Measurements from ENCODE around the gene ANKLE1.

Gene ANKLE1

GRCh38 chr19:17309198-17309964 lies 27.7 kb downstream of the ANKLE1 start, which contains the start of gene DDA1:
Gene DDA1, plus strand, starts transcription at chr19:17309563. Its CDS starts 92 bp downstream, at chr19:17309655.
- DNase-seq, result peak; percentile 100

GRCh38 chr19:17309965-17310461 lies 28.3 kb downstream of the ANKLE1 start:
- no peak for DNase-seq

DNA sequence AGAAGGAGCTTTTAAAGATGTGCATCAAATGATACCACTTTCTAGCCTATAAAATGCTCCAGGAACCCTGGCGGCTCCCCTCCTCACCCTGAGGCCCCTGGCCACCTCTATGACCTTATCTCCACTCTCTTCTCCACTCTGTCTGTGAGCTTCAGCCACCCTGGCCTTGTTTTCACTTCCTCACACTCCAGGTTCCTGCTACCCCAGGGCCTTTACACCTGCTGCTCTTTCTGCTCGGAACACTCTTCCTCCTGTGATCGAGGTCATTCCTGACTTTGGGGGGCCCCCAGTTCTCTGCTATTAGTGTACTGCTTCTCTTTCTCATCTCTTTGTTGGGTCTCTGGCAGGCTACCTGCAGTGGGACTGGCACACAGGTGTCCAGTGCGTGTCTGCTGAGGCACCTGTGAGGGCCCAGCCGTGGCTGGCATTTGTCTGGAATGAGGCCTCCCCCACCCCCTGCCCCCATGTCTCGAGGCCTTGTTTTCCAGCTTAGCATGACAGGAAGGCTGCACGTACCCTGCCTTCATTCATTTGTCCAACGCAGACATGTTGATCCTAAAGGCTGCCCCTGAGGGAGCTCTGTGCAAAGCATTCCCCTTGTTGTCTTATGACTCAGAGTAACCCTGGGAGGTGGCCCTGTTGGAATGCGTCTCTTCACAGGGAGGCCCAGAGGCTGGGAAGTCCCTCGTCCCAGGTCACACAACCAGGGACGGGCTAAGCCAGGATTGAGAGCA lies 29.9 kb downstream of the ANKLE1 start:
- no peak for DNase-seq

GRCh38 chr19:17312189-17313113 lies 30.8 kb downstream of the ANKLE1 start:
- no peak for DNase-seq

- DNase-seq, result no peak
These were observed 32.4 kb downstream of the ANKLE1 start for GRCh38 chr19:17314007-17314593.

DNA sequence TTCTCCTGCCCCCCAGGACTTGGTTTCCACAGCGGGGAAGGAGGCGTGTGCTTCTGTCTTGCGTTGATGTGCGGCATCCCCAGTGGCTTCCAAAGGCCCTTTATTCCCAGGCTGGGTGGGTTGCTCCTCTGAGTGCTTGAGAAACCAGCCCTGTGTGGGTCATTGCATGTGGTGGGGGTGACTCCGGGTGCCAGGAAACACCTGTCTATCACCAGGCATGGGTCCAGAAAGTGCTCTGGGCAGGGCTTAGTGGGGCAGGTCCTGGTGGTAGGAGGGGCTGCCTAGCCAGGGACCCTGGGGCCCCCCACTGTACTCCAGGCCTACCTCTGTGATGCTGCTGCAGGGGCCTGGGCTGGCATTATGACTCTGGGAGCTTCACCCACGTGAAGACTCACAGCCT lies 37.3 kb downstream of the ANKLE1 start:
- no peak for DNase-seq

DNA sequence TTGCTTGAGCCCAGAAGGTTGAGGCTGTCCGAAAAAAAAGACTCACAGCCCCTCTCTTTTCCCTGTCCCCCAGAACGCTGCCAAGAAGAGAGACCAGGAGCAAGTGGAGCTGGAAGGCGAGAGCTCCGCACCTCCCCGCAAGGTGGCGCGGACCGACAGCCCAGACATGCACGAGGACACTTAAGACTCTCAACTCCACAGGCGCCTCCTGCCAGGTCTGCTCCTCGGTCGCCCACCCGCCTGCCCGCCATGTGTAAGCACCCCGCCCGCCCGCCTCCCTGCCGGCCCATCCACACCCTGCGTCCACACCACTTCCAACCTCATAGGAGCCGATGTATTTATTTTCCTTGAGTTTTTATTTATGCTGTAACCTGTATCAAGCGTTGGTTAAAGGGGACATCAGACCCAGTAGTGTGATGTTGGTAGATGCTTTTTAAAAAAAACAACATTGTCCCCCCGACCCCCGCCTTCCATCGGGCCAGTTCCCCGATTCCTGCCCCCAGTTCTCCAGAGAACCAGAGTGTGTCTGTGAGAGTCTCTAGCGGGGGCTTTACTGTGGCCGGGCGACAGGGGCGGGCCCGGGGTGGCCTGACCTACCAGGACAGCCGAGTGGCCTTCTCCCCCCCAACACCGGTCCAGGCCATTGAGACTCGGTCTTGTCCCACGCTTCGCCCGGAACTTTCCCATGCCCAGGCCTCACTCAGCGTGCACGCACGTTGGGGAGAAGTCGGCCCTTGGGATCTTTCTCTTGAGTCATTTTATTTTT lies 38.0 kb downstream of the ANKLE1 start:
- no peak for DNase-seq

DNA sequence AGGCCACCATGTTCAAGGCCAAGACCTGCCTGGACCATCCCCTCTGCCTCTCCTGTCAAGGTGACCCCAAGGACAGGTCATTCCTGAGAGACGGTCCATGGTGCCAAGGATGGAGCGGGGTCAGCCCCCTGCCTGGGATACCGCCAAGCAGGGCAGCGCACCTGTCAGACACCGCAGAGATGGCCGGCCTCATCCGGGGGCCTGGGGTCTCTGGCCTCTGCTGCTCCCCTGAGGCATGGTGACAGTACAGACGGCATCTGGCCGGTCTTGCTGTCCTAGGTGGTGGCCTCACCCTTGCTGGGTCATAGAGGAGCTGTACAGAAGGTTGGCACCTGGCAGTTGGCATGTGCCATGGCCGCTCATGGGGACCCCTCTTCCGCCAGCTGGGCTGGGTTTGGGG lies 38.7 kb downstream of the ANKLE1 start:
- DNase-seq, result no peak

DNA sequence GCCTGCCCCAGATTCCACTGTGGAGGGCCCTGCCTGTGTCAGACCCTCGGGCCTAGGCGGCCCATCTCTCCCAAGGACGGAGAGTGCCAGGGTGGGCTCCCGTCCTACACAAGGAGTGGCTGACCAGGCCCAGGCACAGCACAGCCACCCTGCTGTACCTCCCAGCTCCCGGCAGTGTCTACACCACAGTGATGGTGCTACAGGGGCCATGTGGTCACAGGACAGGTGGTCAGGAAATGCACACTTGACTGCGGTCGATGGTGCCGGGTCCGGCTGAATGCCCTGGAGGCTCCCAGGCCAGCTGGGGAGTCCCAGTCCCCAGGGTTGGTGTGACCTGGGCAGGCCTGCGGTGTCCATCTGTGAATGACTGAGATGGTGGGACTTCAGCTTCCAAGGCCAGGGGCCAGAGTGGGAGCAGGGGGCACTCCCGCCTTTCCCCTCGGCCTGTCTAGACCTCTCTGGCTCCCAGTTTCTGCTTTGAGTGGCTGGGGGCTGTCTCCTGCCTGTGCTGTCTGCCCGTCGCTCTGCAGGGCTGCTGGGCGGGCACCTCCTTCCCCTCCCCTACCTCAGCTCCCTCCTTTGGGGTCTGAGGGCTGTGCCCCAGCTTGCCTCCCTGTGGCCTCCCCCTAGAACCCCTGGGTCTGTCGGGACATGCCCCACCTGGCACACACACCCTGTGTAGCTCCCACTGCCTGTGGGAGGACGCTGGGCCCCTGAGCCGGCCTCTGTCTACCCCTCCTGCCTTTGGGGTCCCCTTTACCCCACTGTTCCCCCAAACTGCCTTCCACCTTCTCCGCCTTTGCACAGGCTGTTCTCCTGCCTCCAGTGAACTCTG lies 40.2 kb downstream of the ANKLE1 start:
- no peak for DNase-seq

- no peak for DNase-seq
These were observed 41.2 kb downstream of the ANKLE1 start for GRCh38 chr19:17322854-17323253.

- DNase-seq, result no peak
These were observed 41.7 kb downstream of the ANKLE1 start for GRCh38 chr19:17323300-17323963.

- DNase-seq, result no peak
These were observed 42.2 kb downstream of the ANKLE1 start for GRCh38 chr19:17323964-17324332.

DNA sequence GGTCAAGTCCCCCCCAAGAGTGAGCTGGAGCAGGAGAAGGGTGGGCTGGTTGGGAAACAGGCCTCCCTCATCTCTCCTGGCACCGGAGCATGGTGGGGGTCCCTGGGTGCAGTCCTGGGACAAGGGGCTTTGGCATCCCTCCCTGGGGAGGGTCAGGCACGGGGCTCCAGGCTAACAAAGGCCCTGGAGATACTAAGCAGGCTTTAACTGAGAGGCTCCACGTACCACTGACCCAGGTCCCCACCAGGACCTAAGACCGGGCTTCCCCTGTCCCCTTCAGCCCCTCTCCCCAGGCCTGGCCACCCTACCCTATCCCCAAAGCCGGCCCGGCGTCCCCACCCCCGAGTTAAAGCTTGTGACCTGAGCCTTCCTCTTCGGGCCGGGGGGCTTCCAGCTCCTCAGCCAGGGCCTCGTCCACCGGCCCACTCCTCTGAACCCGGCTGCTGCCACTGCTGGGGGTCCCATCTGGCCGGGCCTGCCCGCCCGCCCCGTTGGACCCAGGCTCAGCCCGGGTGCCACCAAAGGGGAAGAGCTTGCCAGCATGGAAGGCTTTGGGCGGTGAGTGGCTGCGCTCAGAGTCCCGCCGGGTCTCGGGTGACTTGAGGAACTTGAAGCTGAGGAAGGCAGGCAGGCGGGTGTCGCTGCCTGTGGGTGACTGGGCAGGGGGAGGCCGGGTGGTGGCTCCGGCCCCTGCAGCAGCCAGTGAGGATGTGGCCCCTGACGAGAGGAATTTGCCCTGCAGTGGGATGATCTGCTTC lies 42.8 kb downstream of the ANKLE1 start:
- no peak for DNase-seq

DNA sequence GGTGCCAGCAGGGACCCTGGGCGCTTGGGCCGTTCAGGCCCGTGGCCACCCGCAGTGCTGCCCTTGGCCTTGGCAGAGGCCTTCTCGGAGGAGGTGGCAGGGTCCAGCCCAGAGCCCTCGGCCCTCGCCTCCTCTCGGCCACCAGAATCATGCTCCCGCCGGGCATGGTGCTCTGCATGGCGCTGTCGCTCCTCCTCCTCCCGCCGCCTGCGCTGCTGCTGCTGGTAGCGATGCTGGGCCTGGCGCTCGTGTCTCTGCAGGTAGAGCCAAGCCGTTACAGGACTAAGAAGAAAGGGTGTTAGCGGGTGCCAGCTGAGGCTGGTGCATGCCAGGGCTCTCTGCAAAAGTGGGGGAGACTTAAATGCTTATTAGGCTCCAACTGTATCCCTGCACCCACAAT lies 43.4 kb downstream of the ANKLE1 start:
- no peak for DNase-seq

DNA sequence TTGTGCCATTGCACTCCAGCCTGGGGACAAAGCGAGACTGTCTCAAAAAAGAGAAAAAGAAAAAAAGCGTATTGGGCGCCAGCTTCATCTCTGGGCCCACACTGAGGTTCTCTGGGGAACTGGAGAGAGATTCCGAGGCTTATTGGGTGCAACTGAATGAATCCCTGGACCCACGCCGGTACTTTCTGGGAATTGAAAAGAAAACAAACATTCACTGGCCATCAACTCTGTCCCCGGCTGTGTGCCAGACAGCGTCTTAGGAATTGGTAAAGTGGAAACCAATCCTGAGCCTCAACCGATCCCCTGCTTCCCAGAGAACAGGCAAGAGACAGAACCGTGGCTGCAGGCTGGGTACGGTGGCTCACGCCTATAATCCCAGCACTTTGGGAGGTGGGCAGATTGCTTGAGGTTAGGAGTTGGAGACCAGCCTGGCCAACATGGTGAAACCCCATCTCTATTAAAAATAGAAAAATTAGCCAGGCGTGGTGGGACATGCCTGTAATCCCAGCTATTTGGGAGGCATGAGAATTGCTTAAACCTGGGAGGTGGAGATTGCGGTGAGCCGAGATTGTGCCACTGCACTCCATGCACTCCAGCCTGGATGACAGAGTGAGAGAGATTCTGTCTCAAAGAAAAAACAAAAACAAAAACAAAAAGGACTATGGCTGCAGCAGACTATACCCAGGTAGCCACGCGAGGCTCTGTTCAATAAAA lies 44.3 kb downstream of the ANKLE1 start:
- DNase-seq, result no peak

DNA sequence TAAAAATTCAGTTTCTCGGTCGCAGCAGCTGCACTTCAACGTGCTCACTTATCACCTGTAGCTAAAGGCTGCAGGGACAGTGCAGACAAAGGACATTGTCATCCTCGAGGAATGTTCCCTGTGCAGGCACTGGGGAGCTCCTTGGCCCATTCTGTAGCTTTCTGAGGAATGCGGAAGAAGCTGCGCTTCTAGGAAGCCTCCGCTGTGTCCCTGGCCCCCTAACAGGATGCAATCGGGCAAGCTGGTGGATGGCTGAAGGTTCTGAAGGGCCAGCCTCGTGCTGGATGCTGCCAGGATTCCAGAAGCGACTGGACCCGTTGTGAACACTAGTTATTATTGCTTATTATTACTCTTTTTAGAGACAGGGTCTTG lies 44.9 kb downstream of the ANKLE1 start:
- DNase-seq, result no peak

DNA sequence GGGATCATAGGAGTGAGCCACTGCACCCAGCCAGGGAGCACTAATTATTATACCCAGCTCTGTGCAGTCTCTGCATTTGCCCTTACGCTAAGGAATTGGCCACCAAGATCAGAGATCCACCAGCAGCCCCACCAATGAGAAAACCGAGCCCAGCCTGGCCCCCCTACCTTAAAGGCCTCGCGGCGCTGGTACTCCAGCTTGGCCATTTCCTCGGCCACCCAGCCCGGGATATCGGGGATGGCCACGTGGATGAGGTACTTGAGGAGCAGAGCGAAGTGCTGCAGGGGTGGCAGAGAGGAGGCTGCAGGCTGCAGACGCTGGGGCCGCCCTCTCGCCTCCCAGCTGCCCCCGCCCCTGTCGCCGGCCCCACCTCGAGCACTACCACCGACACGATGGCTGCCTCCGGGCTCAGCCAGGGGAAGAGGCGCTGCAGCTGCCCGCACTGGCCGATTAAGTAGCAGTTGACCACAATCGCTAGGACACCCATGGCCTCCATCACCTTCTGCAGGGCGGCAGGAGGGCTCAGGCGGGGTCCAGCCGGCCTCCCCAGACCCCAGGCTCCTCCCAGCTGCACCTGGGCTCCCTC lies 45.5 kb downstream of the ANKLE1 start:
- DNase-seq, result no peak

Measured in eye (tissue), 1 donor.